Fibroblast of skin of back (primary cell): Measurements from ENCODE around the gene RTTN.
A peak's percentile ranks its signal among the peaks of the same experiment; 100 is the strongest.

Experiments used
- DNase-seq: peaks from one replicate; pipeline ENCODE4 v3.0.0-alpha.2; 2013

RTTN gene

DNA sequence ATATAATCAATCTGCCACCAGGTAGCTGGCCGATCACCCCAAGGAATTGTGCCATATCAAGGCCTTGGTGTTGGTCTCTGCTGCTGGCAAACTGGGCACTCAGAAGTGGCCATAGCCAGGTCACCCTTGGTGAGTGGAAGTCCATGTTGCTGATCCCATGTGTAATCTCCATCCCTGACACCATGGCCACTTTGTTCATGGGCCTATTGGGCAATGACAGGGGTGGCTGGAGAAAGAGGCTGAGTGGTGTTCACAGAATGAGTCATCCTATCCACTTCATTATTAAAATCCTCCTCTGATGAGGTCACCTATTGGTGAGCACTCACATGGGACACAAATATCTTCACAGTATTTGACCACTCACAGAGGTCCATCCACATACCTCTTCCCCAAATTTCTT is 231.1 kb downstream of the RTTN start:
- DNase-seq, result peak; percentile 60

DNA sequence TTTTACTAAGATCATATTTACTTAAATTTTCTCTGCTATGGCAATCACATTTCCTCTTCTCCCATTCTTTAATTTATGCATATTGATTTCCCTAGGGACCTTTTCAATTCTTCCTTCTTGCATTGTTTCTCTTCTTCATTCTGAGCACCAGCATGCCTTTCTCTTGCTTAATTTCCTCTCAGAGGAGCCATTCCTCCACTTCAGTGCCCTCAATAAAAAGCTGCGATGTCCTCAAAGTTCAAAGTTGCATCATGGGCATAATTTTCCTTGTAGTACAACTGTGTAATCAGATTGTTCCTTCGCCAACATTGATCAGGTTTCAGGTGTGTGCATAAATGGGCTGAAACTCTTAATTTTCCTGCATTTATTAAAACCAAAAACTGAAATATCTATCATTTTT is 236.0 kb downstream of the RTTN start:
- DNase-seq, result no peak

DNA sequence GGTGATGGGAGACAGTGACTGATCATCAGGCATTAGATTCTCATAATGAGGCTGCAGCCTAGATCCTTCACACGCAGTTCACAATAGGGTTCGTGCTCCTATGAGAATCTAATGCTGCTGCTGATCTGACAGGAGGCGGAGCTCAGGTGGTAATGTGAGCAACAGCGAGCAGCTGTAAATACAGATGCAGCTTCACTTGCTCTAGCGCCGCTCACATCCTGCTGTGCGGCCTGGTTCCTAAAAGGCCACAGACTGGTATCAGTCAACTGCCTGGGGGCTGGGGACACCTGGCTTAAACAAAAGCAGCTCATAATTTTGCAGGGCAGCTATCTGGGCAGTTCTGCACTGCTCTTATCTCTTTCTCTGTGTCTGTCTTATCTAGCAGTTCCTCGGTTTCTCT is 237.4 kb downstream of the RTTN start:
- no peak for DNase-seq

DNA sequence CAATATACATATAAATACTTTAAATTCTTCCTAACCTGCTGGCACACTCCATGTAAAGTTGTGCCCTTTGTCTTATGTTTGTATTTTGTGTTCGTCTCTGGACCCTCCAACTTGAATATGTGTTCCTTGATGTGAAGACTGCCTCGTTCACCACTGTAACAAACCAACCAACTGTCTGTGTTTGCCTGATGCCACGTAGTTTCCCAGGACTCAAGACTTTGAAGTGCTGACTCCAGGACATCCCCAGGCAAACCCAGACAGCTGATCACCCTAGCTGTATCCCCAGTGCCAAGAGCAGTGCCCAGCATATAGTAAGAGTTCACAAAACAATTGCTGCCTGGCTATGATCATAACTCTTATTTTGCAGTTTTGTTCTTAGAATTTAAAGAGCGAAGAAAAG is 242.3 kb downstream of the RTTN start:
- no peak for DNase-seq

DNA sequence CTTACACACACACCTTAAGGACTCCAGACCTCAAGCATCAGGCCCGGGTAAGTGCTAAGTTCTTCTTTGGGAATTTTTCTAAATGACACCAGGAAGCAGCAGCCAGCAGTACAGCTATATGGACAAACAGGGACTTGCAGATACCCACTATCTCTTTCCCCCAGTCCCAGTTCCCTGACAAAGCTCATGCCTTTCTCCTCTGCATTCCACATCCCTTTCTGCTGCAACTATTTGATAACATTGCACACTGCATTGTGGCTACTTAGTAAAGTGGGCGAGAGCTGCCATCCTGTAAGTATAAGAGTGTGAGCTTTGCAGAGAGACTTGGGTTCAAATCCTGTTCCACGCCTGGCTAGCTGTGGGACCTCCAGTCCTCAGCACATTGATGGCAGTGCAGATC is 243.8 kb downstream of the RTTN start:
- no peak for DNase-seq

DNA sequence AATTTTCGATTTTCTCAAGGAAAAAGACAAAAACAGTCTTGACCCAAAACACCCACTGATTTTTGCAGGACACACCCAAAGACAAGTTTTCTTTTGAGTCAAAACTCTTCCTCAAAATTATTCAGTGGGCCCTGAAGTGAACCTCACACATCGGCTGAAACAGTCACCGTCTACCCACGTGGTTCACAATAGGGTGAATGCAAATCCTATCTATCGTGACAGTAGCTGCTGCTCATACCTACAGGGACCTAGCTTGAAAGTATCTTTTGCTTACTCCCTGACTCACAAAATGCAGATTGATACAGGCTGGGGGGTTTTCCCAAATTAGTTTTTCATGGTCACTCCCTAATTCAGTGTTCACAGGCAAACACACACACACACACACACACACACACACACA is 247.1 kb downstream of the RTTN start:
- no peak for DNase-seq

DNA sequence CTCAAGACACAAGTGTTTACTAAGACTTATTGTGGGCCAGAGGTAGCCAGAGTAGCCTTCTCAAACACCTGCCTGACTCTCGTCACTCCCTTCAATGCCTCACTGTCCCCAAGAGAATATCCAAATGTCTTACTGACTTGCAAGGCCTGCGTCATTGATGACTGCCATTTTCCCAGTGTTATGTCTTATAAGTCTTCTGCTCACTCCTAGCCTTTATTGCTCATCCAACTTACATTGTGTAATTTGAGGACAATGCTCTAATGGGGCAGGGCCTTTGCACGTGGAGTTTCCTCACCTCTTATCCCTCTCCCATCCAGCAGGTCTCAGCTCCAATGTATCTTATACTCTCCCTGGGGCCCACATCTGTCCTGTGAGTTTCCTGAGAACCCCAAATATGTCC is 247.7 kb downstream of the RTTN start:
- no peak for DNase-seq

DNA sequence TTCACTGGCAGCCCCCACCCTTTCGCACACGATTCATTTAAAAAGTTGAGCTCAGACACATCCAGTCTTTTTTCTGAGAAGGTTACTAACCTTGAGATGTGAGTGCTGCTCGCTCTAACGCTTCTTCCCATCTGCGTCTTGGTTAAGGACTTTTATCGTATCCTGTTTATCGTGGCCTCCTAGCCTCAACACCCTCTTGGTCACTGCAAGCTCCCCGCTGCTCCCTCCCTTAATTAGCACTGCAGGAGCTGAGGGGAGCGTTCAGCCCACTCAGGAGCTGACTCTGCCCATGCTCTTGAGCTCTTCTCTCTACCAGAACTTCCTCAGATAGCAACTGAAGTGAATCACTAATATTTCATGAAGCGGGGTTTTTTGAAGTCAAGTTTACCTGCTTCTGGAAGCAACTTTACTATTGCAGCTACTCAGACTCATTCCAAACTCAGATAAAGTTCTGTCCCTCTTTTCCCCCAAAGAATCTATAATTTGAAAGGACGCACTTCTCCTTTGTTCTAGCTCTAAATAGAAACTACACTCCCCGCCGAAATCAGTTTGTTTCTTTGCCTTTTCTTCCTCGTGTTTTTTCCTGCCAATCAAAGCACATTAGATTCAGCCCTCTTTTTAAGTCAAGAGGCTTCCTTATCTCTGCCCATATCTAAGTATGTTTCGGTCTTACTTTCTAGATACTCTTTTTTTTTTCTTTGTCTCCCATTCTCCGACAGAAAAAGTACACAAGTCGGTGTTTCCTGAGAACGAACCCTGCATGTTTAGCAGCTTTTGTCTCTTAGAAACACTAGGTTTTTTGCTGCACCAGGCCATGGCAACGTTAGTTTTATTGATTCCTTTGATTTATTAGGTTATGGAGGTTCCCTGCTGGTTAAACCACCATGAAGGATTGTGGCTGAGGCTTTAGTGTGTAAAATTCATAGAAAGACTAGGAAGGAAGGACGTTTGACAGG is 248.5 kb downstream of the RTTN start:
- DNase-seq, result no peak

DNA sequence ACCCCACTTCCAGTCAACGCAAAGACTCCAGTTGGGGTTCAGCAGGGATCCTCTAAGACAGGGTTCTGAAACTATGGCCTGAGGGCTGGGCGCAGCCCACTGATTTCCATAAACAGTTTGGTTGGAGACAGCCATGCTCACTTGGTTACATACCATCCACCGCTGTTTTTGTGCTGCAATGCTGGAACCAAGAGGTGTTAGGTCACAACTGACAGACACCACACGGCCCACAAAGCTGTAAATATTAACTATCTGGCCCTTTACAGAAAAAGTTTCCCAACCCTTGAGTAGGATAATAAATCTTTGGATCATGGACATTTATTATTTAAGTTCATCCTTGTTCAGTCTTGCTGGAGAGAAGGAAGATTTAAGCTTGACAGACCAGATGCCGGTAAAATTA is 249.4 kb downstream of the RTTN start:
- no peak for DNase-seq

DNA sequence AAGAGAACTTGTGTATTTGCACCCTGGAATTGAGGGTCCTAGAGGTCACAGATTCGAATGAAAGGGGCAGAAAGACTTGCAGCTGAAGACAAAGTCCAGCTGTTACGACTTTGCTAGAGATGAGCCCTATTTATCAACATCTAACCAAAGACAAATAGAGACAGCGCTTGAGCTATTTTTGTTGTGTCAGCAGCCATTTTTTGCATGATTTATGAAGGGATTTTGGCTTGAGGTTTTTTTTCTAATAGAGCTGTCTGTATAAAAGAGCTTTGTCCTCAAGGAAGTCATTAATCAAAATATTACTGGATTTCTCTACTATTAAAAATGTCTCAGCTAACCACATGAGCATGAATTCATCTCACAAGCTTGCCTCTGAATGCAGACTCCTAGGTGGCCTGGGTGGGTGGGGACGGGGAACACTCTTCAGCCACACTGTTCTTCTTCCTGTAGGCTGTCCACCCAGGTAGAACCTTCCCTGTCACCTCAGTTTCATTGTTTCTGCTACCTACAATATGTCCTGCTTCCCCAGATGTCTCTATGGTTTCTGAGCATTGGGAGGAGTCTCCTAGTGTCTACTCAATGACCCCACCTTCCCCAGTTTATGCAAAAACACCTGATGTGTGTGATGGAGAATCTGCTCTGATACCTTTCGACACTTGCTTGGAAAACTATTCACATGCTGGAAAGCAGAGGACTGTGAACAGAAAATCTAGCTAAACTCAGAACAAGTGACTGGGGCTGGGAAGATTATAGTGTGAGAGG is 250.6 kb downstream of the RTTN start:
- no peak for DNase-seq

DNA sequence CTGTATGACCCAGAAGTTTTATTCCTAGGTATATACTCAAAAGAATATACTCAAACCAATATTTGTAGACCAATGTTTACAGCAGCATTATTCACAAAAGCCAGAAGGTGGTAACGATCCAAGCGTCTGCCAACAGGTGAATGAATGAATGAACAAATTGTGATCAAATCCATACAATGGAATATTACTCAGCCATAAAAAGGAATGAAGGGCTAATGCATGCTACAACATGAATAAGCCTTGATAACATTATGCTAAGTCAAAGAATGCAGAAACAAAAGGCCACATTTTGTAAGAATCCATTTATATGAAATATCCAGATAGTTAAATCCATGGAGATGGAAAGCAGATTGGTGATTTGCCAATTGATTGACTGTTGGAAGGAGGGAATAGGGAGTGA is 252.3 kb downstream of the RTTN start:
- no peak for DNase-seq
